GM18508 (cell line): ENCODE measurements around the gene SLX9.

Experiments
- ATAC-seq: cut with Tn5 transposase; IDR thresholded peaks from one replicate; pipeline ENCODE4 v1.9.1; 2021; ENCODE audit warnings: moderate number of reproducible peaks; ENCODE audit not compliant: insufficient read depth, unreplicated experiment

Gene SLX9

DNA sequence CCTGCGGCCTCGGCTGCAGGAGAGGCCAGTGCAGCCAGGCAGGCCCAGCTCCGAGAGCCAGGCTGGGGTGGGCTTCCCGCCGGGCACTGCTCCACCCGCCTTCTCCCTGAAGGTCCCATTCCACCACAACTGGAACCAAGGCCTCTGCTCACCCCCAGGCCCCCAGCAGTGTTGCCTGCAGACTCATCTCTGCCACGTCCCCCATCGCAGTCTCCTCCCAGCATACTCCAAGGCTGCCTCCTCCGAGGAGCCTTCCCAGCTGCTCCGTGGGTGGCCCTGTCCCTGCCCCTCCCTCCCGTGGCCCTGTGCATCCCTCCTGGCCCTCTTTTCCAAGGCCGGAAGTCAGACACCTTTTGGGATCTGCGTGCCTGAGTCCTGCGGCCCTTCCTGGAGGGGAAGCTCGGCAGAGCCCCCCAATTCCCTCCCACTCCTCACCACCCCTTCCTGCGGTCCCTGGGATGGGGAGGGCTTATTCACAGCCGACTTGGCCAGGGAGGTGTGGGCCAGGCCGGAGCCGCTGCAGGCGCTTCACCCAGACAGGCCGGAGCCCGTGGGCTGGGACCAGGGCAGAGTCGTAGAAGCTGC is 47.6 kb downstream of the SLX9 start:
- no peak for ATAC-seq

DNA sequence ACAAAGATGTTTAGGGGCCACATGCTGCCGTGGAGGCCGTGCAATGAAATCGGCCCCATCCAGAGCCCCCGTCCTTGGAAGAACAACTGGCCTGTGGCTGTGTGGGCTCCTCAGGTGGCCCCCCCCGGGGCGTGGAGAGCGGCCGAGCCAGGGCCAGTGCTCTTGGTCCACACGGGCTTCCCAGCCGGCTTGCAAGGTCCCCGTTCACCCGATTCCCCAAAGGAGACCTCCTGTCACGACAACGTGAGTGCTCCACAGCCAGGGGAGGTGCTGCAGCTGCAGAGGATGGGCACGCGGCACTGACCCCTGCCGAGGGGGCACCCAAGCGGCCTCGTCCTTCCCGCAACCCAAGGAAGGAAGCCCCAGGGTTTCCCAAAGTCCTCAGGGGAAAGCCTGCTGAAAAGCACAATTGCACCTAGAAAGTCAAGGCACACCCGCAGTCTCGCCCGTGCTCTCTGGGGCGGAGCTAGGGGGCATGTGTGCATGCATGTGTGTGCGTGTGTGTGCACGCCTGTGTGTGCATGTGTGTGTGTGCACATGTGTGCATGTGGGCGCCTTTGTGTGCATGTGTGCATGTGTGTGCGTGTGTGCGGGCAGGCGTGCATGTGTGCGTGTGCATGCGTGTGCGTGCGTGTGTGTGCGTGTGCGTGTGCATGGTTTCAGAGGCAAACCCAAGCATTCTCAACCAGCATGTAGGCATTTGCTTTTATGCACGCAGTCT is 48.2 kb downstream of the SLX9 start:
- no peak for ATAC-seq

DNA sequence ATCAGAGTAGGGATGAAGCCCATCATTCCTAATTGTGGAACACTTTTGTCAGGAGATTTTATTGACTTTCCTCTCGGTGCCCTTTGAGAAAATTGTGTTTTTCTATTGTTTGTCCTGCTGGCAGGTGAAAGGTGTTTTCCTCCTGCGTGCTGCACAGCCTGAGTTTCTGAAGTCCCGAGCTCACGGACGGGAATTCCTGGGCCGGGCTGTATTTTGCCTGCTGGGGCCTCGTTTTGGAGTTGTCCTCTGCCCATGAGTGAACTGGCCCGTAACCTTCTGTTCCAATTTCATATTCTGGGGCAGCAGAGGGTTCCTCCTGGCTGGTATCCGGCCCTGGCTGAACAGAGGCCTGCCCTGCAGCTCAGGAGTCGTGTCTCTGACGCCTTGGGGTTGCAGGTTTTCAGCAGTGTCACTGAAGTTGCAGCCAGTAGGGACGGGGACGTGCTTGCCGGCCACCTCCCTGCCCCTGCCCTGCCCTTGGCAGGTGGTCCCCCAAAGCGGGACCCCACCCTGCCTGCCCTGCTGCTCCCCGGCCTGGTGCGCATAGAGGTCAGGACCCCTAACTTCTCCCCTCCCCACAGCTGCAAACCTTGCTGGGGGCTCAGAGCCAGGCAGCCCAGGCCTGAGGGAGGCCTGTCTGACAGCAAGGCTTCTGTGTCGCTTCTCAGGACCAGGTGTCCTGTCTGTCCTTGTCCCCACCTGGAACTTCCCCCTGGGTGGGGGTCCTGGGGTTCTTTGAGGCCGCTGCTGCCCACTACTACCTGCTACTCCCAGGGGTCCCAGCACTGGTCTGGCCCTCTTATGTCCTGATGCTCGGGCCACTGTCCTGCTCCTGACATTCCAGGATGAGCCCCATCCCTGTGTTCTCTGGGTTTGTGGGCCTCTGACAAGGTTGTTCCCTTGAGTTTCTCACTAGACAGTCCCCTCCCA is 49.0 kb downstream of the SLX9 start:
- no peak for ATAC-seq

DNA sequence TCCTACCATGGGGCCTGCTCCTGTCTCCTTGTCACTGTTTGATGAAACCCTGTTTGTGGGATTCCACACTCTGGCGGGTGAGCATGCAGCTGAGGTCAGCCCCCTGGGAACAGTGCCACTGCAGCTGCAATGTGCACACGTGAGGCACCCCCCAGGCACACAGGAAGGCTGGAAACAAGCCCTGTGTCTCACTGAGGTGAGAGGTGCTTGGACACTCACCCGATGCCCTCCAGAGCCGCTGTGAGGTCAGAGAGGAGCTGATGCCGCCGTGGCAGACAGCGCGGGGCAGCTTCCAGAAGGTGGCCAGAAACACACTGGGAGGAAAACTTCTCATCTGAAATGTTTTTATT is 49.7 kb downstream of the SLX9 start:
- no peak for ATAC-seq

DNA sequence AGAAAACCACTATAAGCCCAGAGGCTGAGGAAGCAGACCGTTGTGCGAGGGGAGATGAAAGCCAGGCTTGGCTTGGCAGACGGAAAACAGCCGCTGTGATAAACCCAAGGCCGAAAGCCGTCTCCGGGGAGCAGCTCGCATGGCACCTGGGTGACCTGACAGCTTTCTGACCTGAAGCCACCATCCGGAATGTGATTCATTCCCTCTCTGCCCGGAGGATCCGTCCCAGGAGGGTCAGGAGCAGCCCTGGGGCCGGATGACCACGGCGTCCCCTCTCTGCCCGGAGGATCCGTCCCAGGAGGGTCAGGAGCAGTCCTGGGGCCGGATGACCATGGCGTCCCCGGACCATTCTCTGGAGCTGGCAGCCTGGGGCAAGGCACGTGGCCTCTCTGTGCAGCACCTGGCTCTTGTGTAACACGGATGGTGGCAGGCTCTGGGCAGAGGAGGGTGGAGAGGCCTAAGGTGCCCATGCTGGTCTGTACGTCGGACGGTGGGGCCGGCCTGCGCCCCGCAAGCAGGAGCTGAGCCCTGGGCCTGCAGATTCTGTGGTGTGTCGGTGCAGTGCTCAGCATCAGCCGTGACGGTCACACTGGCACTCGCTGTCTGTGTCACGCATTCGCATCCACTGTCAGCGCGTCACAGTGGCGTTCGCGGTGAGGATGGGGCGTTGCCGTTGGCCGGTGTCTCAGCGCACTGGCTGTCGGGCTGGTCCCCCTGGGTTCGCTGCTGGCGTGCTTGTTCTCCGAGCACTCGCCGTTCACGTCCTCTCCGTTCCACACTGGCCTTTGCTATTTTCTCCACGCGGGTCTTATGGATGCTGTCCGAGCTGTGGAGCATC is 50.3 kb downstream of the SLX9 start:
- no peak for ATAC-seq

DNA sequence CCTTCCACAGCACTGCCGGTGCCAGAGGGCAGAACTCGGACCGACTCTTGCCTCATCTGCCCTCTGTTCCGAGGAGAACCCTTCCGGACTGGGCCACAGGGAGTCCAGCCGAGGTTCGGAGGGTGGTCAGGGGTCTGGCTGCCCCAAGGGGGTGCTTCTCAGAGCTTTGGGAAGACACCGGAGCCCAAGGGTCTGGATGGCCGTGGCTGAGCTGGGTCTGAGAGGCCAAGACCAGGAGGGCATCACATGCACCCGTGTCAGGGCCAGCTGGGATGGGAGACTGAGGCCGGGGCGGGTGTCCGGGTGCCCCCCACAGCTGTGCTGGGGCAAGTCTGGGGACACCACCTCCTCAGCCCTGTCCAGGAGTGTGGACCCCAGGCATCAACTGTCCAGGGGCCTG is 51.1 kb downstream of the SLX9 start:
- ATAC-seq: no peak

DNA sequence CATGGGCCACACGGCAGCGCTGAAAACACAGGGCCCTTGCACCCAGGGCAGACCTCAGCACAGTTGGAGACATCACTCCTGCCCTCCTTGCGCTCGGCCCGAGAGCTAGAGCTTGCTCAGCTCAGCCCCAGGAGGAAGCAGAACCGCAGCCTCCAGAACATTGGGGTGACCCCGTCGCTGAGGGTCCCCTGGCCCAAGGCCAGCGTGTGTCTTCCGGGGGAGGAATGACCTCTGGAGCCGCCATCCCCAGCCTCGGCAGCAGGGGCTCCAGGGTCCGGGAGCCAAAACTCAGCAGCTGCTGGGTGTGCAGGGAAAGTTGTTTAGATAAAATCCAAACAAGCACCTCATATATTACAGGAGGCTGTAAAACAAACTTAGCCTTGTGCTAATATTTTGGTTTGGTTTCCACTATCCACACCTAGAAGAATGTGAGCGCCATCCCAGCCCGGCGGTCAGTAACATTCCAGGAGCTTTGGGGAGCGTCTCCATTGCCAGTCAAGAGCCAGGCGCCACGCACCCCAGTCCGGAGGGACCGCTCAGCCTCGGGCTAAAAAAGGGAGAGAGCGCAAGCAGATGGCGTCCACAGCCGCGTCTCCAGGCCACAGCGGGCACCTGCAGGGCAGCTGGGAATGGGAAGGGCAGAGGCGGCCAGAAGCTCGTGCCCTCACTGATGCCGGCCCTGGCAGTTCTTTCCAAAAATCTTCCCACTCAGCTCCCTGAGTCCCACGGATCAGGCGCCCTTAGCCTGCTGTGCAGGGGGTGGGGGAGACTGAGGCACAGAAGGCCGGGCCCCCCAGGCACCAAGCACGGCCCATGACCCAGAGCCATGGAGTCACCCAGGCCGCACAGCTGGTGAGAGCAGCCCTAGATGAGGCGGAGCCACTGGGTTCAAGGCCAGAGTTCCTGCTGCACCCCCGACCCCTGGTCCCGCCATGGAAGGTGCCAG is 52.0 kb downstream of the SLX9 start:
- no peak for ATAC-seq

DNA sequence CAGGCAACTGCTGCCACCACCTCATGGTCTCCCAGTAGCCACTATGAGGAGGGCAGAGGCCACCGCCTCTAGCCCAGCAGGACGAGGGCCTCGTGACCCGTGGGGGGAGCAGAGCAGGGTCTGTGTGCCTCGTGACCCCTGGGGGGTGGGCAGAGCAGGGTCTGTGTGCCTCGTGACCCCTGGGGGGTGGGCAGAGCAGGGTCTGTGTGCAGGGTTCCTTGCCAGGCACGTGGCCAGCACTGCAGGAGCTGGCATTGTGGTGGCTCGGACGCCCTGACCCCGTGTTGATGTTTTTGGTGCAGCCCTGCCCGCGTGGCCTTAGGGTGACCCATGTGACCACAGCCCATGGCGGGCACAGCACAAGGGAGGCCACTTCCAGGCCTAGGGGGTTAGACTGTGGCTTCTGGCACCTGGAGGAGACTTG is 52.8 kb downstream of the SLX9 start:
- no peak for ATAC-seq

DNA sequence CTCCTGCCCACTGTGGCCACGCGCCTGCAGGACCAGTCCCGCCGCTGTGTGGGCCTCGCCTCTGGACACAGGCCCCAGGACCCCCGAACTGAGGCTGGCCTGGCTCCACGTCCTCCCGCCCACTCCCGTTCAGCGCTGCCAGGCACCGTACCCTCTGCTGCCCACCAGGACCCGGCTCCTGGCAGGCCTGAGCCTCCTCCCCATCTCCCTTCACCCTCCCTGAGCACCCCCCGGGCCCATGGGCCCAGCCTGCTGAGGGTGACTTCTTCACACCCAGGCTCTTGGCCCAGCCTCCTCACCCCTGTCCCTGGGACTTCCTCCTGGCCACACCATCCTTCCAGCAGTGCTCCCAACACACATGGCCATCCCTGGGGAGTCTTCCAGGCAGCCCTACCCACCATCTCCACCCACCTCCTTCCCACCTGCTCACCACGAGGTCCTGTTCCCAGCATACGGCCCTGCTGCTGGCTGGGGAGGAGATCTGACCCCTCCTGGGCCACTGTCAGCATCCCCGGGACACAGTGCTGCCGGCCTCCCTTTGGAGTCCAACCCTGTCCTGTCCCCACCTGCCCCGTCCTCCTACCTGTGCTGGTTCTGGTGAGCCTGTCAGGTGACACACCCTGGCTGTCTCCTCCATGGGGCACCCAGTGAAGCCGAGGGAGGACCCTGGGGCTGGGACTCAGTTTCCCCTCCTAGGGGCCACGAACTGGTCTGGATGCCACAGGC is 53.7 kb downstream of the SLX9 start:
- ATAC-seq: no peak

DNA sequence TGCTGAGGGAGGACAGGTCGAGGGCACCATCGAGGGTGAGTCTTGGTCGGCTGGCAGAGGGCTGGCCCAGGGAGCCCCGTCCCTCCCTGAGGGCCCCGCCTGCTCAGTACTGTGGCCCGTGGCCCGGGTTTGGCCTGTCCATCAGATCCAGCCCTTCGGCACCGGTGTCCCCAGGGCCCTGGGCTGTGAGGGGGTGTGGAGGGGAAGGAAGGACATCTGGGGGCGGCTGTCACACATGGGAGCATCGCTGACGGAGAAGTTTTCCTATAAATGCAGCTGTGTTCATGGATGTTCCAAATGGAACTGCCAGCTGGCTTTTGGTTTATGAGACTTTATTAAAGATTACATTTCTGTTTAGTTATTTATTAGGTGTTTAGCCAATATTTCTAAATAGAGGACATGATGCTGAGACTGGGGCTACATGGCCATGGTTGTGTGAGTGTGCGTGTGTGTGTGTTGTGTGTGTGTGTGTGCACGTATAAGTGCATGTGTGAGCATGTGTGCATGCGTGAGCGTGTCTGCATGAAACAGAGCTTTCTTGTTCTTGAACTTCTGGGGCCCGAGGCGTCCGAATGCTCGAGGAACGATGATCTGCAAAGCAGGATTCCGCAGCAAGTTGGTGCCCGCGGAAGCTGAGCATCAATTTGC is 54.3 kb downstream of the SLX9 start:
- ATAC-seq: no peak

DNA sequence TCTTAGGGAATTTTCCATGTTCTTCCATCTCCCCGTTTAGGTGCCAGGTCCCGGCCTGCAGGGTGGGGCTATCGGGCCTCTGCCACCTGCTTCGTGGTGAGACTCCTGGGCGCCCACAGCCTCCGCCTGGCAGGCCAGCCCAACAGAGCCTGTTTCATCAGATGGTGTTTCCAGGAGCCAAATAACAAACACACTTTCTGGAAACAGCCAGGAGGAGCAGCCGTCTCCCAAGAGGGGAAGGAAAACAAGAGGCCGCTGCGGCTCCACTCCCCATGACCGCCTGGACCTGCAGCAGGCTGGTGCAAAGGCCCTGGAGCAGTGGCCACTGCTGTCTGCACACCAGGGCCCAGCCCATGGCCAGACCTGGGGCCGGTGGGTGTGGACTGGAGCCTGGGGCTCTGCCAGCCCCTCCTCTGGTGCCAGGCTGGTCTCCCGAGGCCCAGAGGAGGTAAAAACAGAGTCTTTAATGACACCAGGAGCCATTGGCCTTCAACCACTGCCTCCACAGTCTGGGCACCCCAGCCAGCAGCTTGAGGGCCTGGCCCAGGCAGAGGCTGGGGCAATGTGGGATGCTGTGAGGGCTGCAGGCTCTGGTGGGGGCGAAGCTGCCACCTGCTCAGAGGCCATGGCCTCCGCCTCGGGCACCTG is 55.0 kb downstream of the SLX9 start:
- ATAC-seq: no peak

DNA sequence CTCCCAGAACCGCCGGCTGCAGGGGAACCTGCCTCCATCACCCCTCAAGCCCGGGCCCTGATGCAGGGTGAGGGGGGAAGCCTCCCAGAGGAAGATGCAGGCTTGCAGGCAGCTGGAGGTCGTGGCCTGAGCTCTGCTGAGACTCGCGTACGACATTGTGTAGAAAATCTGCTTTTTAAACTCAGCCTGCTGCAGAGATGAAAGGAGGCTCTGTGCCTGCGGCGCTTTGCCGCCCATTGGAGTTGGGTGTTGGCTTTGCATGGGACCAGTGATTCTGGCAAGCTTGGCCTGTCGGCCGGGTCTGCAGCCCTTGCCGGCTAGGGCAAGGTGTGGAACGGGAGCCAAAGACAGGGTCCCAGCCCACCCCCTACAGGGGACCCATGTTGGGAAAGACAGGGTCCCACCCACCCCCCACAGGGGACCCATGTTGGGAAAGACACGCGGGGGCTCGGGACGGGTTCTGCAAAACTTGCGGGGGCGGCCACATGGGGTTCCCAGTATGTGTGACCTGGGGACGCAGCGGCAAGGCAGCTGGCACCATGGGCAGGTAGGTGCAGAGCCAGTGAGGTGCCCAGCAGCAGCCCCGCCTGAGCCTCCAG is 55.6 kb downstream of the SLX9 start:
- no peak for ATAC-seq

DNA sequence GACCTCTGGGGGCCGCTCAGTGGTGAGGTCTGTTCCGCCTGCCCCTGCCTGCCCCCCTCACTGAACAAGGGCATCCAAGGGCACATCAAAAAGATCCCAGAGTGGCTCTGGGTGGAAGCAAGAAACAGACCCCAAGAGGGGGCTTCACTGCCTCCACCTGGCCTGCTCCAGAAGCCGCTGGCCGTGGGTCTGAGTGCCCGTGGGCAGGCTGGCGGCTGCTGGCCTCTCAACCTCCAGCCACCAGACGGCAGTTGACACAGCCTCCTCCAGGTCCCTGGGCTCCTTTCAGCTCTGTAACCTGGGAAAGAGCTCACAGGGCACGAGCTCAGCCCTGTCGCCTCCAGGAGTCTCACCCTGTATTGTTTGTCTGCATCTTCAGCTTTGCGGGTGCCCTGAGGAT is 56.3 kb downstream of the SLX9 start:
- no peak for ATAC-seq

DNA sequence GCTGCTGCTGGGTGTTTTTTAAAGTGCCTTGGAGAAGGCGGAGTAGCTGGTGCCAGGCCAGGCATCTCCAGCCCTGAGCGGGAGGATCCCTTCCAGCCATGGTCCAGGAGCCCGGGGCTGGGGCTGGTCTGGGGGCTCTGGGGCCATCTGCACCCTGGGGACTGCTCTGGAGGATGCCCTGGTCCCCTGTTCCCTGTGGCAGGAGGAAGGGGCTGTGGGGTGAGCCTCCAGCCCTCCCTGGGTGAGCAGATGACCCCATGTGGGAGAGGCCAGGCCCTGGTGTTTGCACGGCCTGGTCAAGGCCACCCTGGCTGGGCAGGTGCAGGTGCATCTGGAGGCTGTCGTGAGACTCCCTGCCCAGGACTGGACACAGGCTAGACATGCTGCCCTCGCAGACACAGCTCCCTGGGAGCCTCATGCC is 56.7 kb downstream of the SLX9 start:
- no peak for ATAC-seq

DNA sequence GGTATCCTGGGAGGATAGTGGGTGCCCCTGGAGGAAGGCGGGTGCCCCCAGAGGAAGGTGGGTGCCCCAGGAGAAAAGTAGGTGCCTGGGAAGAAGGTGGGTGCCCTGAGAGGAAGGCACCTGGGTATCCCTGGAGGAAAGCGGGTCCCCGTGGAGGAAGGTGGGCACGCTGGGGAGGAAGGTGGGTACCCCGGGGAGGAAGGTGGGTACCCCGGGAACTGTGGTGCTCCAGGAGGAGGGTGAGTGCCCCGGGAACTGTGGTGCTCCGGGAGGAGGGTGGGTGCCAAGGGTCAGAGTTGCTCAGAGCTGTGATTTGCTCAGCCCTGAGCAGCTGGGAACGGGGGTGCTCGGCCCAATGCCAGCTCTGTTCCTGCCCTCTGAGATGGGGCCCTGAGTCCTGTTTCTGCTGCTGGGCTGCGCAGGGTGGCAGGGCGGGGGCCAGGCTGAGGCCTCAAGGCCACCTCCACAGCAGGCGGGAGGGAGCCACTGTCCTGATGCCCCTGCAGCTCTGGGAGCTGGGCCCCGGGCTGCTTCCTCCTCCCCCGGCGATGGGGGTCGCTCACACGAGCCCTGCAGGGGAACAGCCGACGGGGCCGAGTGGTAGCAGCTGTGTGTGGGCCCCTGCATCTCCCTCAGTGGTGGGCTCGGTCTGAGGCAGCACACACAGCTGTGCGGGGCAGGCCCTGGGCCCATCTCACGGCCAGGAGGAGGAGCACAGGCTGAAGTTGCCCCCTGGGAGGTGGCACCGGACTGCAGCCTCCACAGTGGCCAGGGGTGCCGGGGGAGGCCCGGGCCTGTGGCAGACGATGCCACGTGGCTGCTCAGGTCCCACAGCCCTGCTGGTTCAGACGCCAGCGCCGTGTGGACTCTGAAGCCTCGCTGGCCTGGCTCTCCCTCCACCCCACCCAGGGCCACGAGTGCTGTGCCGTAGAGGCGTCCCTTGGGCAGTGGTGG is 57.4 kb downstream of the SLX9 start:
- no peak for ATAC-seq

DNA sequence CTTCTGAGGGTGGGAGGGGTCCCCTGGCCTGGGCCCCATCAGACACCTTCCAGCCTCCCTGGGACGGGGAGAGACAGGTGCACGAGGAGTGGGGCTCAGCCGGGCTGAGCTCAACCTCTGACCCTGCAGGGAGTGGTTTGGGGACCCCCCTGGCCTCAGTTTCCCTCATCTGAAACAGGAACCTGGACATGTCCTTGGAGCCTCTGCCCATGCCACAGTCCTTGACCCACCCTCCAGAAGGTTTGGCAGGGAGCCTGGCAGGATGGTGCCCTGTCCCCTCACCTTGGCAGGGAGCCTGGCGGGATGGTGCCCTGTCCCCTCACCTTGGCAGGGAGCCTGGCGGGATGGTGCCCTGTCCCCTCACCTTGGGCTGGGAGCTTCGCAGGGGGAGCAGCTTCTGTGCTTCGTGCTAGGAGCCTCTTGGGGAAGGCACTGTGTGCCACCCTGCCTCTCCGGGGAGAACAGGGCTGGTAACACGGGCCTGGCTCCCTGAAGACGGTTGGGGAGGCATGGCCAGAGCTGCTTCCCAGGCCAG is 58.3 kb downstream of the SLX9 start:
- no peak for ATAC-seq
